Loucy (cell line): ENCODE data around the gene KIF12.

Experiments used
- H2AFZ ChIP-seq: fragments of 200-600 bp; sonication (generic); 2 replicates; pipeline ENCODE4 v1.6.0; 2016; ENCODE audit warnings: antibody characterized with exemption, mild to moderate bottlenecking, low read length, moderate library complexity
- H3F3A ChIP-seq: fragments of 200-600 bp; 2 replicates; pipeline ENCODE4 v1.6.0; 2016; ENCODE audit warnings: antibody characterized with exemption, low read depth, mild to moderate bottlenecking
- H3K27me3 ChIP-seq: fragments of 200-600 bp; sonication (generic); 2 replicates; pipeline ENCODE4 v1.6.1; 2014; ENCODE audit warnings: low read length, mild to moderate bottlenecking; ENCODE audit not compliant: insufficient read depth, poor library complexity, severe bottlenecking
- H3K36me3 ChIP-seq: fragments of 200-600 bp; sonication (generic); 2 replicates; pipeline ENCODE4 v1.6.1; 2016; ENCODE audit warnings: low read length; ENCODE audit not compliant: insufficient read depth
- H3K4me1 ChIP-seq: fragments of 200-600 bp; sonication (generic); 2 replicates; pipeline ENCODE4 v1.5.1; 2014; ENCODE audit warnings: low read length, mild to moderate bottlenecking; ENCODE audit not compliant: insufficient read depth, poor library complexity, severe bottlenecking
- H3K4me2 ChIP-seq: fragments of 200-600 bp; sonication (generic); 2 replicates; pipeline ENCODE4 v1.6.0; 2014; ENCODE audit warnings: antibody characterized with exemption, low read length, low read depth, mild to moderate bottlenecking; ENCODE audit not compliant: poor library complexity, severe bottlenecking
- H3K4me3 ChIP-seq: fragments of 200-600 bp; sonication (generic); 2 replicates; pipeline ENCODE4 v1.5.1; 2014; ENCODE audit warnings: low read length, mild to moderate bottlenecking, mixed read lengths; ENCODE audit not compliant: poor library complexity, severe bottlenecking
- H3K79me2 ChIP-seq: fragments of 200-600 bp; sonication (generic); 2 replicates; pipeline ENCODE4 v1.6.1; 2014; ENCODE audit warnings: low read length; ENCODE audit not compliant: insufficient read depth
- H3K9ac ChIP-seq: fragments of 200-600 bp; sonication (generic); 2 replicates; pipeline ENCODE4 v1.6.0; 2014; ENCODE audit warnings: mild to moderate bottlenecking, low read depth, low read length, moderate library complexity; ENCODE audit not compliant: poor library complexity, severe bottlenecking
- H3K9me2 ChIP-seq: fragments of 200-600 bp; sonication (generic); replicated peaks from 2 replicates; pipeline ENCODE4 v1.6.1; 2016; ENCODE audit warnings: low read depth, low read length, mixed read lengths
- H3K9me3 ChIP-seq: fragments of 200-600 bp; sonication (generic); 2 replicates; pipeline ENCODE4 v1.6.1; 2014; ENCODE audit warnings: mild to moderate bottlenecking, antibody characterized with exemption, low read length, low read depth; ENCODE audit not compliant: insufficient read depth
- H4K20me1 ChIP-seq: fragments of 200-600 bp; sonication (generic); 2 replicates; pipeline ENCODE4 v1.6.0; 2014; ENCODE audit warnings: antibody characterized with exemption, low read length, mild to moderate bottlenecking; ENCODE audit not compliant: insufficient read depth, poor library complexity, severe bottlenecking
- CTCF ChIP-seq: fragments of 200-600 bp; sonication (generic); conservative IDR thresholded peaks from 2 replicates; pipeline ENCODE4 v1.5.1; 2014; ENCODE audit warnings: mild to moderate bottlenecking, antibody characterized with exemption, low read length
- EZH2phosphoT487 ChIP-seq: fragments of 200-600 bp; IDR thresholded peaks from 2 replicates; pipeline ENCODE4 v1.6.1; 2018; ENCODE audit warnings: antibody characterized with exemption, mild to moderate bottlenecking, moderate library complexity, borderline replicate concordance

KIF12 gene

GRCh38 chr9:114078781-114079156, 20.3 kb downstream of the KIF12 start:
- Histone ChIP-seq H3K9me3 (no peaks in the 10 kb centered on the region), H3K9ac (no peak overlapping the region), H3K4me2 (no peak overlapping the region), H3F3A (no peaks in the 10 kb centered on the region), H3K4me3 (no peak overlapping the region), H3K9me2 (no peaks in the 10 kb centered on the region), H3K79me2 (no peaks in the 10 kb centered on the region), H2AFZ (no peak overlapping the region), H3K4me1 (no peaks in the 10 kb centered on the region), H4K20me1 (no peaks in the 10 kb centered on the region), H3K27me3 (no peaks in the 10 kb centered on the region), H3K36me3 (no peaks in the 10 kb centered on the region)
- TF ChIP-seq EZH2phosphoT487 (no peak), CTCF (no peak)

GRCh38 chr9:114078021-114078780, 20.9 kb downstream of the KIF12 start, which contains the start of gene AMBP:
Gene AMBP, minus strand, starts transcription at chr9:114078300. Its CDS starts 91 bp downstream, at chr9:114078209.
- H3K4me3 ChIP-seq, result no peak within 1 kb of the TSS

GRCh38 chr9:114077162-114077837, 21.8 kb downstream of the KIF12 start:
- Histone ChIP-seq H3K4me2 (no peak overlapping the region), H3K4me1 (no peaks in the 10 kb centered on the region), H3K27me3 (no peaks in the 10 kb centered on the region), H3K36me3 (no peaks in the 10 kb centered on the region), H4K20me1 (no peaks in the 10 kb centered on the region), H3K9ac (no peak overlapping the region), H3K79me2 (no peaks in the 10 kb centered on the region), H2AFZ (no peak overlapping the region), H3K4me3 (no peak overlapping the region), H3K9me2 (no peaks in the 10 kb centered on the region), H3F3A (no peaks in the 10 kb centered on the region), H3K9me3 (no peaks in the 10 kb centered on the region)
- no peak for TF ChIP-seq EZH2phosphoT487
- no peak for TF ChIP-seq CTCF

More at GRCh38 chr9:114078021-114078780, 20.9 kb downstream of the KIF12 start, which contains the start of gene AMBP:
- no peak within 1 kb of the TSS for H3K4me2 ChIP-seq
- H4K20me1 ChIP-seq, result no peaks in the 10 kb centered on the region
- TF ChIP-seq CTCF (no peak), EZH2phosphoT487 (no peak)
- H3K27me3 ChIP-seq, result no peaks in the 10 kb centered on the region
- H3K4me1 ChIP-seq, result no peaks in the 10 kb centered on the region
- H3K9me2 ChIP-seq, result no peaks in the 10 kb centered on the region
- H3K9me3 ChIP-seq, result no peaks in the 10 kb centered on the region
- no peaks in the 10 kb centered on the region for H3K79me2 ChIP-seq
- H3F3A ChIP-seq, result no peaks in the 10 kb centered on the region
- H3K9ac ChIP-seq, result no peak within 1 kb of the TSS
- no peaks in the 10 kb centered on the region for H3K36me3 ChIP-seq
- no peak within 1 kb of the TSS for H2AFZ ChIP-seq
